GM19467 (cell line): ENCODE measurements around the gene DYNLT4.
"Not testable (repeated sequence)": the region's sequence is repeated elsewhere in the genome, so short reads cannot be mapped to it uniquely, and the experiment has no call there.

Experiments
- ATAC-seq: cut with Tn5 transposase; IDR thresholded peaks from one replicate; pipeline ENCODE4 v1.9.1; 2021; ENCODE audit warnings: mild to moderate bottlenecking, moderate library complexity; ENCODE audit not compliant: unreplicated experiment

Gene DYNLT4

GRCh38 chr1:44810101-44810761 lies 3.1 kb upstream of the DYNLT4 start:
- ATAC-seq, result no peak

- ATAC-seq, result peak; percentile 34
Observed at GRCh38 chr1:44808938-44809917, 2.1 kb upstream of the DYNLT4 start.

DNA sequence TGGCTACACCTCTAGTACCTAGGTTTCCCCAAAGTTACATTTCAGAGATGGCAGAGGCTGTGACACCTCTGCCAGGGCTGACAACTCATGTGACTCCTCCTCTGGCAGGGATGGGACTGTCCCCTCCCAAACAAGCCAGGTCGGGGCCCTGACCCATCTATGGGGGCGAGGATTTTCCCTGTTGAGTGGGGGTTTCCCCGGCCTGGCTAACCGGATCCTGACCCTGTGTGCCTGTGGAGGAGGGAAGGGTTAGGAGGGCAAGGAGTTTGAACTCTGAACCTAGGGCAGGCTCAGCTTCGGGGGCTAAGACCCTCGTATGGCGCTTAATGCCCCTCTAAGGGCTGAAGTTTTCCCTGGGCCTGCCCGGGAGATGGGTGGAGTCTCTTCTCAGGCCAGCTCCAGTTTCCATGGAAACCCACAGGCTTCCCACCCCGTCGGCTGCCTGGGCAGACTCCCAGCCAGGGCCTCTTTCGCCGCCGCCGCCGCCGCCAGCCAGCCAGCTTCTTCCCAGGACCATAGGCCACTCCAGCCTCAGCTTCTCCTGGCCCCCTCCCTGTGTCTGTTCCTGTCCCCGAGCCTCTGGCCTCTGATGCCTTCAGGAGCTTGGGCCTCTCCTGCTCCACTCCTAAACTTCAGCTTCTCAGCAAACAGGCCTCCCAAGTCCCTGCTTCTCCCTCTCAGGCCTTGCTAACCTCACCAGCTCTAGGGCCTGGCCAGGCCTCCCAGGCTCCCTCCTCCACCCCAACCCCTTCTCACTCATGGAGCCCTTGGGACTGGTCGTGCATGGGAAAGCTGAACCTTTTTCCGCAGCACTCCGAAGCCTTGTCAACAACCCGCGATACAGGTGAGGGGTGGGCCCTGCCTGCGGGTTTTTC lies 1.1 kb upstream of the DYNLT4 start, which contains the start of gene BTBD19:
TSS of gene BTBD19 (plus strand) at position 461 of the 875 bp plus-strand sequence. CDS start at position 759, 298 bp downstream.
- no peak for ATAC-seq

- no peak for ATAC-seq
Observed at GRCh38 chr1:44807364-44808062, 362 bp upstream of the DYNLT4 start.

GRCh38 chr1:44806025-44806703 lies 987 bp downstream of the DYNLT4 start:
- no peak for ATAC-seq

- no peak for ATAC-seq
Observed at GRCh38 chr1:44805311-44806024, 1.7 kb downstream of the DYNLT4 start.

- no peak for ATAC-seq
Observed at GRCh38 chr1:44803312-44804095, 3.6 kb downstream of the DYNLT4 start.

DNA sequence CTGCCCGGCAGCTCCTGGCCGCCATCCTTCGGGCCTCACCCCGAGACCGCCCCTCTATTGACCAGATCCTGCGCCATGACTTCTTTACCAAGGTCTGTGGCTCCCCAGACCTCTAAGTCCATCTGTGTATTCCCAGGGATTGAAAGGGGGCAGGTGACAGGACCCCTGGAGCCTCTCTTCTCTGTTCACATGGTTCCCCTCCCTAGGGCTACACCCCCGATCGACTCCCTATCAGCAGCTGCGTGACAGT lies 4.2 kb downstream of the DYNLT4 start:
- ATAC-seq, result no peak

- ATAC-seq, result no peak
Observed at GRCh38 chr1:44802306-44803061, 4.7 kb downstream of the DYNLT4 start.

DNA sequence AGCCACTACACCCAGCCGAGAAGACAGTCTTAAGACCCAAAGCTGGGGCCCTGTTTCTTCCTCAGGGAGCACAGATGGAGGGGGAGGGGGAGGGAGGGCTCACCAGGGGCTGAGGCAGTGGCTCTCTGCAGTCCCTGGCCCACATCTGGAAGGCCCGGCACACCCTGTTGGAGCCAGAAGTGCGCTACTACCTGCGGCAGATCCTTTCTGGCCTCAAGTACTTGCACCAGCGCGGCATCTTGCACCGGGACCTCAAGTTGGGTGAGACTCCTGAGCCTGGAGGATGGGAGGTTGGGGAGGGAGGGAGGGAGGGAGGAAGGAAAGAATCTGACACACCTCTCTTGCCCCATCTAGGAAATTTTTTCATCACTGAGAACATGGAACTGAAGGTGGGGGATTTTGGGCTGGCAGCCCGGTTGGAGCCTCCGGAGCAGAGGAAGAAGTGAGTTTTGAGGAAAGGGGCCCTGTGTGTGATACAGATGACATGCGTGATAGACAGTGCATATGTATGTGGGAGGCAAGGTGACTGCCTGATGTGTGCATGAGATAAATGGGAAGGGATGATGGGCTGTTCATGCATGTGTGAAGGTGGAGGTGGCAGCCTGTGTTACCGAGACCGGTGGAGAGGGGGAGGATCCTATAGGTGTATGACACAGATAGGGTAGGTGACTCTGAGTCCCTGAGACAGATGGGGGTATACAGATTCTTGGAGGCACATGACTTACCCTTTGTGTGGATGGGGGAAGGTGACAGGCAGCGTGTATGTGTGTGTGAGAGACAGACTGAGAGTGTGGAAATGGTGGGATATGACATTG lies 5.5 kb downstream of the DYNLT4 start:
- no peak for ATAC-seq

GRCh38 chr1:44799770-44800584 lies 7.2 kb downstream of the DYNLT4 start, which contains the start of gene PLK3:
Gene PLK3, plus strand, starts transcription at chr1:44800377. Its CDS starts 87 bp downstream, at chr1:44800464.
- peak; percentile 70 for ATAC-seq

DNA sequence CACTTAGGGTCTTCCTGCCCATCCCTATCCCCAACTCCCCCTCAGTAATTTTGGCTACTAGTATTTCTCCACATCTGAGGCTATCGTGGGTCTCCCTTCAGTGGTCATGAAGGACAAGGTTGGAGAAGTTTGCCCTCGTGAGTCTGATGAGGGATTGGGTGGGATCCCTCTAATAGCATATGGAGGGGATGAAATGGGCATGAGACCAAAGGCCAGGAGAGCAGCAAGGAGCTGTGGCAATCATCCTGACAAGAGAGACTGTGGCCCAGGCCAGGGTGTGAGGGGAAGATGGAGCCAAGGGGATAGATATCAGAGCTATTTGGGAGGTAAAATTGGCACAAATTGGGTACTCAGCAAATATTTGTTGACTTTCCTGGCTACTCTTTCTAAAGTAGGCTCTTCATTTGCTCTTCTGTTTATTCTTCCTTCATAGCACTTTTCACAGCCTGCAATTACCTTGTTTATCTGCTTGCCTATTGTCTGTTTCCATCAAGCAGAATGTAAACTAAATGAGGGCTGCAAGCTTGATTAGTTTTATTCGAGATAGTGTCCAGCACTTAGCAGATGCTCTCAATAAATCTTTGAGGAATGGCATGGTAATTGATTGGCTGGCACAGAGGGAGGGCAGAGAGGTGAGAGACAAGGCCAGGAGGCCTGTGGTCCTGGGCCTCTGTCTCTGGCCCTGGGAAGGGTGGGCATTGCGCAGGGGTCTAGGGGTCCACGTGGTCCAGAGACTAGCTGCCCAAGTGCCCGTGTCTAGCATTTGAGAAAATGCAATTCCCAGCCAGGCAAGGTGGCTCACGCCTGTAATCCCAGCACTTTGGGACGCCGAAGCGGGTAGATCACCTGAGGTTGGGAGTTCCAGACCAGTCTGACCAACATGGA lies 8.4 kb downstream of the DYNLT4 start:
- no peak for ATAC-seq

DNA sequence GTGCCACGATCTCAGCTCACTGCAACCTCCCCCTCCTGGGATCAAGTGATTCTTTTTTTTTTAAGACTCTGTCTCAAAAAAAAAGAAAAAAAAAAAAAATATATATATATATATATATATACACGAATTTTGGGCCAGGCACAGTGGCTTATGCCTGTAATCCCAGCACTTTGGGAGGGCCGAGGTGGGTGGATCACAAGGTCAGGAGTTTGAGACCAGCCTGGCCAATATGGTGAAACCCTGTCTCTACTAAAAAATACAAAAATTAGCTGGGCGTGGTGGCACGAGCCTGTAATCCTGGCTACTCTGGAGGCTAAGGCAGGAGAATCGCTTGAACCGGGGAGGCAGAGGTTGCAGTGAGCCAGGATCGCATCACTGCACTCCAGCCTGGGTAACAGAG lies 9.3 kb downstream of the DYNLT4 start:
- not testable (repeated sequence) for ATAC-seq

GRCh38 chr1:44792736-44793502 lies 14.2 kb downstream of the DYNLT4 start:
- no peak for ATAC-seq
